Thyroid gland (tissue), 4 donors: Measurements from ENCODE around the gene GOLIM4.

Experiments
- POLR2A ChIP-seq, 2 donors: fragments of 450-650 bp; IDR thresholded peaks; one replicate each; pipeline ENCODE4 v1.6.1; 2017; ENCODE audit warnings: antibody characterized with exemption in 2 of 2, mild to moderate bottlenecking in 2 of 2, moderate library complexity in 1 of 2
- TF ChIP-seq, protein P1 (sequence below), 6 experiments: fragments of 200-600 bp in 3 of 6; fragments of 450-650 bp in 3 of 6; sonication (generic) in 3 of 6; IDR thresholded peaks; one replicate each; pipeline ENCODE4 v1.5.1; 2016 to 2019; ENCODE audit warnings: antibody characterized with exemption in 6 of 6, mild to moderate bottlenecking in 2 of 6, inconsistent platforms in 1 of 6, moderate library complexity in 1 of 6

DNA sequence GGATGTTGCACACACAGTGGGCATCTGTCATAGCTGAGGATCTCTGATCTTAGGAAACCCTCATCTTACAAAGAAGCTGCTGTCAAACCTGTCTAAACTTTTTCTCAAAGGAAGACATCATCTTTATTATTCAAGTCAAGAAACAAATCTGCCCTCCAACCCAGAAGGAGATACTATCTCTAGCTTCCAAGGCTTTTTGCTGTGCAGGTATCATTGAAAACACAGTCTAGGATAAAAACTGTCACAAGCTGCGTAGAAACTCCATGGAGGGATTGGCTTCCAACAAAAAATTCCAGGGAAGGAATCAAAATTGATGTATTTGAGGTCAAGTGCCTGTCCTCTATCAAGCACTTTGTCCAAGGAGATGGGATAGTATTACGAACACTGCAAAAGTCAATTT lies 89.1 kb downstream of the GOLIM4 start:
- TF ChIP-seq POLR2A (IDR thresholded peaks at IDR 0.05): no peak
- TF ChIP-seq, protein P1, sequence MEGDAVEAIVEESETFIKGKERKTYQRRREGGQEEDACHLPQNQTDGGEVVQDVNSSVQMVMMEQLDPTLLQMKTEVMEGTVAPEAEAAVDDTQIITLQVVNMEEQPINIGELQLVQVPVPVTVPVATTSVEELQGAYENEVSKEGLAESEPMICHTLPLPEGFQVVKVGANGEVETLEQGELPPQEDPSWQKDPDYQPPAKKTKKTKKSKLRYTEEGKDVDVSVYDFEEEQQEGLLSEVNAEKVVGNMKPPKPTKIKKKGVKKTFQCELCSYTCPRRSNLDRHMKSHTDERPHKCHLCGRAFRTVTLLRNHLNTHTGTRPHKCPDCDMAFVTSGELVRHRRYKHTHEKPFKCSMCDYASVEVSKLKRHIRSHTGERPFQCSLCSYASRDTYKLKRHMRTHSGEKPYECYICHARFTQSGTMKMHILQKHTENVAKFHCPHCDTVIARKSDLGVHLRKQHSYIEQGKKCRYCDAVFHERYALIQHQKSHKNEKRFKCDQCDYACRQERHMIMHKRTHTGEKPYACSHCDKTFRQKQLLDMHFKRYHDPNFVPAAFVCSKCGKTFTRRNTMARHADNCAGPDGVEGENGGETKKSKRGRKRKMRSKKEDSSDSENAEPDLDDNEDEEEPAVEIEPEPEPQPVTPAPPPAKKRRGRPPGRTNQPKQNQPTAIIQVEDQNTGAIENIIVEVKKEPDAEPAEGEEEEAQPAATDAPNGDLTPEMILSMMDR (IDR thresholded peaks at IDR 0.05): no peak
